ENCODE data around the gene TRIM4. TPM values are rescaled to one million over a fixed set of nuclear protein-coding genes. Genes with fewer than 3 reads are reported as not detected.

The TRIM4 gene
- total and polyA plus RNA-seq, 2 experiments from 2014 or later: 5.5 to 13.7 TPM

DNA sequence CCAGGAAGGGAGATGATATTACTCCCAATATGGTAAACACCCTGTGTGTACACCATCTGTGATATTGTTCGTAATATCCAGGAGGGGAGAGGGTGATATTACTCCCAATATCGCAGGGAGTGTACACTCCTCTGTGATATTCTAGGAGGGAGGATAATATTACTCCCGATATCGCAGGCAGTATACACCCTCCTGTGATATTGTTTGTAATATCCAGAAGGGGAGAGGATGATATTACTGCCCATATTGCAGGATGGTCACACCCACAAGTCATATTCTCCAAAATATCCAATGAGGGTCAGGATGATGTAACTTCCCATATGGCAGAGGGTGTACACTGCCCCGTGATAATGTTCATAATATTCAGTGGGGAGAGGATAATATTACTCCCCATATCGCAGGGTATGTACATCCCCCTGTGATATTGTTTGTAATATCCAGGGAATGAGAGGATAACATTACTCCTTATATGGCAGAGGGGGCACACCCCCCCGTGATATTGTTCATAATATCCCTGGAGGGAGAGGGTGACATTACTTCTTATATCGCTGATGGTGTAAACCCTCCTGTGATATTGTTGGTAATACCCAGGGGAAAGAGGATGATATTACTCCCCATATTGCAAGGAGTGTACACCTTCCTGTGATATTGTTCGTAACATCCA, 39.4 kb upstream of the TRIM4 start:
- no peak for DNase-seq (ENCODE audit: low spot score)
- H3K36me3 Mint-ChIP-seq (ENCODE audit: low read depth): peaks cover 2% of the 10 kb centered on the region; the same call in 2 of the 3 replicates
- H3F3A ChIP-seq (replicated peaks; ENCODE audit: low read depth): no peaks in the 10 kb centered on the region
- no peaks in the 10 kb centered on the region for H4K20me1 ChIP-seq (replicated peaks; ENCODE audit: insufficient read depth)
- H3K4me2 ChIP-seq: no peak overlapping the region
- H3K27me3 ChIP-seq (ENCODE audit: insufficient read depth): no peaks in the 10 kb centered on the region
- peaks cover 3% of the 10 kb centered on the region for H3K9me3 Mint-ChIP-seq
- no peak overlapping the region for H3K27ac Mint-ChIP-seq
- no peaks in the 10 kb centered on the region for H3K4me1 Mint-ChIP-seq
- no peak overlapping the region for H3K4me3 ChIP-seq
- H2AFZ ChIP-seq: no peak overlapping the region
- H3K4me3 Mint-ChIP-seq: no peak overlapping the region
- H3K27ac ChIP-seq (ENCODE audit: low read depth): no peak overlapping the region
- no peaks in the 10 kb centered on the region for H3K36me3 ChIP-seq (ENCODE audit: insufficient read depth)
- TF ChIP-seq EZH2phosphoT487 (IDR thresholded peaks at IDR 0.05; ENCODE audit: unreplicated experiment): no peak
- no peak for TF ChIP-seq STAT1 (IDR thresholded peaks at IDR 0.05; ENCODE audit: unreplicated experiment)
- TF ChIP-seq, protein P1, sequence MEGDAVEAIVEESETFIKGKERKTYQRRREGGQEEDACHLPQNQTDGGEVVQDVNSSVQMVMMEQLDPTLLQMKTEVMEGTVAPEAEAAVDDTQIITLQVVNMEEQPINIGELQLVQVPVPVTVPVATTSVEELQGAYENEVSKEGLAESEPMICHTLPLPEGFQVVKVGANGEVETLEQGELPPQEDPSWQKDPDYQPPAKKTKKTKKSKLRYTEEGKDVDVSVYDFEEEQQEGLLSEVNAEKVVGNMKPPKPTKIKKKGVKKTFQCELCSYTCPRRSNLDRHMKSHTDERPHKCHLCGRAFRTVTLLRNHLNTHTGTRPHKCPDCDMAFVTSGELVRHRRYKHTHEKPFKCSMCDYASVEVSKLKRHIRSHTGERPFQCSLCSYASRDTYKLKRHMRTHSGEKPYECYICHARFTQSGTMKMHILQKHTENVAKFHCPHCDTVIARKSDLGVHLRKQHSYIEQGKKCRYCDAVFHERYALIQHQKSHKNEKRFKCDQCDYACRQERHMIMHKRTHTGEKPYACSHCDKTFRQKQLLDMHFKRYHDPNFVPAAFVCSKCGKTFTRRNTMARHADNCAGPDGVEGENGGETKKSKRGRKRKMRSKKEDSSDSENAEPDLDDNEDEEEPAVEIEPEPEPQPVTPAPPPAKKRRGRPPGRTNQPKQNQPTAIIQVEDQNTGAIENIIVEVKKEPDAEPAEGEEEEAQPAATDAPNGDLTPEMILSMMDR (conservative IDR thresholded peaks at IDR 0.05; ENCODE audit: low read depth in 2 of 2): no peak
- no peak for TF ChIP-seq JUNB (IDR thresholded peaks at IDR 0.05; ENCODE audit: unreplicated experiment)
- no peak for TF ChIP-seq ZNF462 (CRISPR knock-in tag; IDR thresholded peaks at IDR 0.05)
- TF ChIP-seq EZH2 (IDR thresholded peaks at IDR 0.05; ENCODE audit: low read depth, unreplicated experiment): no peak
- TF ChIP-seq, protein P2, sequence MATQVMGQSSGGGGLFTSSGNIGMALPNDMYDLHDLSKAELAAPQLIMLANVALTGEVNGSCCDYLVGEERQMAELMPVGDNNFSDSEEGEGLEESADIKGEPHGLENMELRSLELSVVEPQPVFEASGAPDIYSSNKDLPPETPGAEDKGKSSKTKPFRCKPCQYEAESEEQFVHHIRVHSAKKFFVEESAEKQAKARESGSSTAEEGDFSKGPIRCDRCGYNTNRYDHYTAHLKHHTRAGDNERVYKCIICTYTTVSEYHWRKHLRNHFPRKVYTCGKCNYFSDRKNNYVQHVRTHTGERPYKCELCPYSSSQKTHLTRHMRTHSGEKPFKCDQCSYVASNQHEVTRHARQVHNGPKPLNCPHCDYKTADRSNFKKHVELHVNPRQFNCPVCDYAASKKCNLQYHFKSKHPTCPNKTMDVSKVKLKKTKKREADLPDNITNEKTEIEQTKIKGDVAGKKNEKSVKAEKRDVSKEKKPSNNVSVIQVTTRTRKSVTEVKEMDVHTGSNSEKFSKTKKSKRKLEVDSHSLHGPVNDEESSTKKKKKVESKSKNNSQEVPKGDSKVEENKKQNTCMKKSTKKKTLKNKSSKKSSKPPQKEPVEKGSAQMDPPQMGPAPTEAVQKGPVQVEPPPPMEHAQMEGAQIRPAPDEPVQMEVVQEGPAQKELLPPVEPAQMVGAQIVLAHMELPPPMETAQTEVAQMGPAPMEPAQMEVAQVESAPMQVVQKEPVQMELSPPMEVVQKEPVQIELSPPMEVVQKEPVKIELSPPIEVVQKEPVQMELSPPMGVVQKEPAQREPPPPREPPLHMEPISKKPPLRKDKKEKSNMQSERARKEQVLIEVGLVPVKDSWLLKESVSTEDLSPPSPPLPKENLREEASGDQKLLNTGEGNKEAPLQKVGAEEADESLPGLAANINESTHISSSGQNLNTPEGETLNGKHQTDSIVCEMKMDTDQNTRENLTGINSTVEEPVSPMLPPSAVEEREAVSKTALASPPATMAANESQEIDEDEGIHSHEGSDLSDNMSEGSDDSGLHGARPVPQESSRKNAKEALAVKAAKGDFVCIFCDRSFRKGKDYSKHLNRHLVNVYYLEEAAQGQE (IDR thresholded peaks at IDR 0.05; ENCODE audit: unreplicated experiment): no peak
- TF ChIP-seq POLR2AphosphoS5 (IDR thresholded peaks at IDR 0.05; ENCODE audit: low read depth): no peak
- no peak for TF ChIP-seq ZNF331 (CRISPR knock-in tag; IDR thresholded peaks at IDR 0.05; ENCODE audit: low read depth)
- TF ChIP-seq NANOG (IDR thresholded peaks at IDR 0.05; ENCODE audit: borderline replicate concordance): no peak
- TF ChIP-seq CREB1 (CRISPR knock-in tag; IDR thresholded peaks at IDR 0.05; ENCODE audit: low read depth): no peak
- TF ChIP-seq ZNF114 (CRISPR knock-in tag; IDR thresholded peaks at IDR 0.05): no peak
- TF ChIP-seq, protein P3, sequence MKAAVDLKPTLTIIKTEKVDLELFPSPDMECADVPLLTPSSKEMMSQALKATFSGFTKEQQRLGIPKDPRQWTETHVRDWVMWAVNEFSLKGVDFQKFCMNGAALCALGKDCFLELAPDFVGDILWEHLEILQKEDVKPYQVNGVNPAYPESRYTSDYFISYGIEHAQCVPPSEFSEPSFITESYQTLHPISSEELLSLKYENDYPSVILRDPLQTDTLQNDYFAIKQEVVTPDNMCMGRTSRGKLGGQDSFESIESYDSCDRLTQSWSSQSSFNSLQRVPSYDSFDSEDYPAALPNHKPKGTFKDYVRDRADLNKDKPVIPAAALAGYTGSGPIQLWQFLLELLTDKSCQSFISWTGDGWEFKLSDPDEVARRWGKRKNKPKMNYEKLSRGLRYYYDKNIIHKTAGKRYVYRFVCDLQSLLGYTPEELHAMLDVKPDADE (IDR thresholded peaks at IDR 0.05): no peak
- H3K9me2 ChIP-seq (ENCODE audit: insufficient read depth): peaks cover 5% of the 10 kb centered on the region; the same call in 1 of the 2 replicates
- H3K79me2 ChIP-seq (replicated peaks; ENCODE audit: insufficient read depth): no peaks in the 10 kb centered on the region
- peaks cover 9% of the 10 kb centered on the region for H3K27me3 Mint-ChIP-seq (ENCODE audit: insufficient read depth, low read depth, poor library complexity)
- H3K4me1 ChIP-seq (ENCODE audit: insufficient read depth): no peaks in the 10 kb centered on the region
- ATAC-seq: no peak
